GM18520 (cell line): Measurements from ENCODE around the gene ITGB8.

Experiments used
- ATAC-seq: cut with Tn5 transposase; IDR thresholded peaks from one replicate; pipeline ENCODE4 v1.9.1; 2021; ENCODE audit not compliant: unreplicated experiment

The ITGB8 gene

GRCh38 chr7:20449176-20449575 lies 118.5 kb downstream of the ITGB8 start:
- ATAC-seq = no peak

GRCh38 chr7:20450536-20450935 lies 119.8 kb downstream of the ITGB8 start:
- ATAC-seq = no peak

DNA sequence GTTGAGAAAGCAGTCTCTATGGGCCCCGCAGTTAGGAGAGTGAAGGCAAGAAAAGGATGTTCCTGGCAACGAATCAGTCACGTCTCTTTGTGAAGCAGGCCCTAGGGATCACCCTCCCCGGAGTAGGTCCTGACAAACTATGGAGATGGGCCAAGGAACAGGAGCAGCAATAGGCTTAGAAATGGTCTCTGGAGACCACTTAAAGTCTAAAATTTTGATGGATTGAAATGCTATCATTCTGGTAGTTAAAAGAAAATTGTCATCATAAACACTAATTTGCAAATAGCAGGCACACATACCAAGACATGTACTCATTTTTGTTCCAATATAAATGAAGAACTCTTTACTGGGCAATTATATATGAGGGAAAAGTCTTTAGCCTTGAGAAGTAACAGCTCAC lies 123.5 kb downstream of the ITGB8 start:
- no peak for ATAC-seq

DNA sequence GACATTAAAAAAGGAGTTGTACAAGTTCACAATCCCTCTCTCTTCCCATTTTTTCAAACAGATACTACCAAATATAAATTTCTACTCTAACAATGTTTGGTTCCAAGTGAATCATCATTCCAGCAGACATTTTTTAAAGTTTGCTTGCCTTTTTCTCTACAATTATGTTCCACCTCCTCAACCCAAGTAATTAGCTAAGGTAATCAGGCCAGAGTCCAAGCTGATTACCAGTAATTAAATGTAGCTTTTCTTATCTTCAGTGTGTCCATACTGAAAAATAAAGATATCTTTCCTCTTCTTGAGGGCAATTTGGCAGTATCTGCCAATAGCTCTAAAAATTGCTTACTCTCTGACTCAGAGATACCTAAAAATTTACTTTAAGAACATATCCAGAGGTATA lies 126.0 kb downstream of the ITGB8 start:
- no peak for ATAC-seq

- no peak for ATAC-seq
Measured at GRCh38 chr7:20458521-20458920, 127.8 kb downstream of the ITGB8 start.

DNA sequence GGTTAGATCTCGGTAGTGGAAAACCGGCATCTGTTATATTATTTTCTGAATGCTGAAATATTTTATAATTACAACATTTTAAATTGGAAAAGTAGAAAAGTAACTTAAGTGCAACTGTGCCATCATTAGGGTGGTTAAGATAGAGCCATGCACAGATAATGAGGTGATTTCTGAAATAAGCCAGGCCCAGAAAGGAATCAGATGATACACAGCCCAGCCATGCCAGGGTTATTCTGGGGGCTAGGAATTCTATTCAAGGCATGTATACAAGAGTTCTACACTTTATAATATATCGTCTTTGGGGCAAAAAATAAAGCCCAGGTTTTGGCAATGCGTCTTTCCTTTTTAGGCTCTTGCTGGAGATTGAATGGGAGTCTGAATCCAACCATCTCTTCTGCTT lies 128.7 kb downstream of the ITGB8 start:
- ATAC-seq = no peak

- no peak for ATAC-seq
Measured at GRCh38 chr7:20464891-20465290, 134.2 kb downstream of the ITGB8 start.
